GM18502 (cell line): ENCODE measurements around the gene RGL3.
"Not testable (repeated sequence)": the region's sequence is repeated elsewhere in the genome, so short reads cannot be mapped to it uniquely, and the experiment has no call there.

Experiments used
- ATAC-seq: cut with Tn5 transposase; IDR thresholded peaks from one replicate; pipeline ENCODE4 v1.9.1; 2021; ENCODE audit warnings: mild to moderate bottlenecking; ENCODE audit not compliant: unreplicated experiment, poor library complexity

Gene RGL3

GRCh38 chr19:11387162-11388034 is 31.7 kb downstream of the RGL3 start:
- ATAC-seq: no peak

GRCh38 chr19:11384778-11385129 is 34.4 kb downstream of the RGL3 start:
- no peak for ATAC-seq

GRCh38 chr19:11383706-11384048 is 35.4 kb downstream of the RGL3 start:
- no peak for ATAC-seq

GRCh38 chr19:11382898-11383705 is 36.0 kb downstream of the RGL3 start:
- no peak for ATAC-seq

GRCh38 chr19:11380653-11381537 is 38.2 kb downstream of the RGL3 start:
- peak; percentile 77 for ATAC-seq

- ATAC-seq: no peak
Measured at GRCh38 chr19:11379857-11380350, 39.2 kb downstream of the RGL3 start.

- not testable (repeated sequence) for ATAC-seq
Measured at GRCh38 chr19:11379269-11379845, 39.8 kb downstream of the RGL3 start.

GRCh38 chr19:11378319-11379189 is 40.6 kb downstream of the RGL3 start:
- ATAC-seq: no peak

- no peak for ATAC-seq
Measured at GRCh38 chr19:11377756-11378155, 41.4 kb downstream of the RGL3 start.

- ATAC-seq: no peak
Measured at GRCh38 chr19:11377237-11377636, 41.9 kb downstream of the RGL3 start.

- no peak for ATAC-seq
Measured at GRCh38 chr19:11375143-11375948, 43.8 kb downstream of the RGL3 start.

GRCh38 chr19:11374433-11375142 is 44.5 kb downstream of the RGL3 start, which contains the start of gene SWSAP1:
SWSAP1 (plus strand) TSS chr19:11374666; CDS start chr19:11374681, 15 bp downstream.
- peak; percentile 85 for ATAC-seq

GRCh38 chr19:11373885-11374432 is 45.2 kb downstream of the RGL3 start:
- no peak for ATAC-seq

GRCh38 chr19:11373166-11373884 is 45.8 kb downstream of the RGL3 start:
- no peak for ATAC-seq

GRCh38 chr19:11370744-11371143 is 48.4 kb downstream of the RGL3 start:
- no peak for ATAC-seq

GRCh38 chr19:11367528-11367927 is 51.6 kb downstream of the RGL3 start:
- ATAC-seq: no peak
